IMR-90 (cell line): ENCODE data around the gene HORMAD2. TPM values are rescaled to one million over a fixed set of nuclear protein-coding genes. Genes with fewer than 3 reads are reported as not detected.
A peak's percentile ranks its signal among the peaks of the same experiment; 100 is the strongest.

Source experiments
- ATAC-seq: fragments of 200-7000 bp; cut with Tn5 transposase; 2 replicates; pipeline ENCODE4 v1.9.1; 2020; ENCODE audit warnings: low read depth, mild to moderate bottlenecking, moderate library complexity
- BruUV-seq: library from RNA; stranded (reverse); fragments of 400-500 nt; replicated peaks from 2 replicates; lab custom pipeline; 2021; lab: Mats Ljungman, UMichigan
- CTCF ChIA-PET: fragments of 300-600 bp; formaldehyde crosslinking; extraction: SDS; loops from one replicate; lab custom pipeline; 2021; ENCODE audit warnings: antibody characterized with exemption; lab: Yijun Ruan, JAX
- POLR2A ChIA-PET: fragments of 300-600 bp; sonication (Branson Sonifier 250); formaldehyde crosslinking; loops from one replicate; lab custom pipeline; 2022; ENCODE audit warnings: antibody characterized with exemption; ENCODE audit not compliant: unreplicated experiment; lab: Charles Lee
- DNase-seq: peaks from one replicate; pipeline ENCODE4 v3.0.0; 2013
- H2AFZ ChIP-seq: replicated peaks from 2 replicates; pipeline ENCODE3; 2013; ENCODE audit warnings: low read length, mild to moderate bottlenecking; ENCODE audit not compliant: poor library complexity
- H2AK5ac ChIP-seq: 2 replicates; pipeline ENCODE4 v1.6.1; 2013; ENCODE audit warnings: low read depth, low read length, inconsistent platforms
- H2AK9ac ChIP-seq: replicated peaks from 2 replicates; pipeline ENCODE3; 2013; ENCODE audit warnings: mild to moderate bottlenecking, low read depth, low read length, moderate library complexity; ENCODE audit not compliant: poor library complexity
- H2BK120ac ChIP-seq: 2 replicates; pipeline ENCODE4 v1.6.1; 2013; ENCODE audit warnings: low read depth, low read length, inconsistent platforms
- H2BK15ac ChIP-seq: 3 replicates; pipeline ENCODE4 v1.6.1; 2013; ENCODE audit warnings: low read depth, low read length, inconsistent platforms
- H2BK20ac ChIP-seq: 2 replicates; pipeline ENCODE4 v1.6.1; 2013; ENCODE audit warnings: low read depth, mild to moderate bottlenecking, inconsistent platforms, low read length, moderate library complexity
- H2BK5ac ChIP-seq: 2 replicates; pipeline ENCODE4 v1.6.1; 2013; ENCODE audit warnings: mild to moderate bottlenecking, low read depth, low read length, inconsistent platforms; ENCODE audit not compliant: poor library complexity, severe bottlenecking
- H3K14ac ChIP-seq: replicated peaks from 2 replicates; pipeline ENCODE4 v1.6.1; 2013; ENCODE audit warnings: low read depth, low read length, inconsistent platforms
- H3K18ac ChIP-seq: 2 replicates; pipeline ENCODE4 v1.6.1; 2013; ENCODE audit warnings: low read depth, low read length, control low read depth
- H3K23ac ChIP-seq: 2 replicates; pipeline ENCODE4 v1.6.1; 2013; ENCODE audit warnings: low read depth, low read length, inconsistent platforms
- H3K27ac ChIP-seq: 2 replicates; pipeline ENCODE4 v1.5.1; 2013; ENCODE audit warnings: mild to moderate bottlenecking, control low read depth, low read length; ENCODE audit not compliant: insufficient read depth
- H3K27me3 ChIP-seq: 2 replicates; pipeline ENCODE4 v1.6.1; 2013; ENCODE audit warnings: low read length; ENCODE audit not compliant: control insufficient read depth, insufficient read depth
- H3K36me3 ChIP-seq: 2 replicates; pipeline ENCODE4 v1.6.1; 2013; ENCODE audit warnings: low read length, mixed read lengths; ENCODE audit not compliant: control insufficient read depth, insufficient read depth
- H3K4ac ChIP-seq: 2 replicates; pipeline ENCODE4 v1.6.1; 2013; ENCODE audit warnings: low read depth, low read length, inconsistent platforms
- H3K4me1 ChIP-seq: 2 replicates; pipeline ENCODE4 v1.6.1; 2013; ENCODE audit warnings: low read length, mixed read lengths; ENCODE audit not compliant: control insufficient read depth, insufficient read depth
- H3K4me2 ChIP-seq: 2 replicates; pipeline ENCODE4 v1.6.1; 2013; ENCODE audit warnings: low read depth, mild to moderate bottlenecking, control low read depth, low read length, moderate library complexity
- H3K4me3 ChIP-seq: 2 replicates; pipeline ENCODE4 v1.5.1; 2013; ENCODE audit warnings: low read depth, mild to moderate bottlenecking, control low read depth, low read length, moderate library complexity; ENCODE audit not compliant: insufficient read depth
- H3K56ac ChIP-seq: 2 replicates; pipeline ENCODE4 v1.6.1; 2013; ENCODE audit warnings: low read length, inconsistent platforms; ENCODE audit not compliant: insufficient read depth; ENCODE audit errors: extremely low read depth
- H3K79me1 ChIP-seq, 2 experiments: 2 replicates each; pipeline ENCODE4 v1.6.1; 2013; ENCODE audit warnings: low read length in 2 of 2, inconsistent platforms in 1 of 2, low read depth in 1 of 2
- H3K9ac ChIP-seq: 2 replicates; pipeline ENCODE4 v1.6.1; 2013; ENCODE audit warnings: low read depth, low read length, control low read depth
- H3K9me1 ChIP-seq: 2 replicates; pipeline ENCODE4 v1.6.1; 2013; ENCODE audit warnings: low read length, inconsistent platforms; ENCODE audit not compliant: insufficient read depth
- H3K9me3 ChIP-seq: 2 replicates; pipeline ENCODE4 v1.6.1; 2013; ENCODE audit warnings: low read length; ENCODE audit not compliant: control insufficient read depth, insufficient read depth
- H4K20me1 ChIP-seq: 2 replicates; pipeline ENCODE4 v1.6.1; 2013; ENCODE audit warnings: low read length, inconsistent platforms; ENCODE audit not compliant: insufficient read depth
- H4K5ac ChIP-seq: 2 replicates; pipeline ENCODE4 v1.6.1; 2013; ENCODE audit warnings: mild to moderate bottlenecking, low read depth, low read length, control low read depth
- H4K8ac ChIP-seq, 2 experiments: 2 replicates each; pipeline ENCODE4 v1.6.1; 2013; ENCODE audit warnings: low read depth in 2 of 2, low read length in 2 of 2, control low read depth in 1 of 2, inconsistent platforms in 1 of 2
- H4K91ac ChIP-seq: 2 replicates; pipeline ENCODE4 v1.6.1; 2013; ENCODE audit warnings: low read depth, low read length, inconsistent platforms; ENCODE audit not compliant: insufficient read depth
- FOS ChIP-seq: fragments of 150-350 bp; IDR thresholded peaks from 2 replicates; pipeline ENCODE4 v1.6.1; 2016; ENCODE audit warnings: low read depth, low read length
- MAFK ChIP-seq: IDR thresholded peaks from 2 replicates; pipeline ENCODE4 v1.6.1; 2012; ENCODE audit warnings: low read depth, low read length, improper control_type of control experiment
- NFE2L2 ChIP-seq: fragments of 150-350 bp; IDR thresholded peaks from 2 replicates; pipeline ENCODE4 v1.6.1; 2016; ENCODE audit warnings: low read depth, mild to moderate bottlenecking, low read length
- RFX5 ChIP-seq: IDR thresholded peaks from 2 replicates; pipeline ENCODE4 v1.8.0; 2012; ENCODE audit warnings: low read depth, mild to moderate bottlenecking, low read length, moderate library complexity
- SMC3 ChIP-seq: fragments of 150-350 bp; IDR thresholded peaks from 2 replicates; pipeline ENCODE4 v1.6.1; 2016; ENCODE audit warnings: low read depth, mild to moderate bottlenecking, antibody characterized with exemption, low read length, moderate library complexity
- WGBS, 2 experiments: methylation state at CpG; one replicate each; pipeline versions ENCODE4 v1.1.5 to v1.1.7; 2013; ENCODE audit warnings: missing lambda C conversion rate in 2 of 2; ENCODE audit not compliant: insufficient read length in 1 of 2; ENCODE audit errors: extremely low coverage in 2 of 2; 5-methylcytosine and 5-hydroxymethylcytosine counted together
- dilution Hi-C: fragments of 300-500 bp; cut with HindIII; formaldehyde crosslinking; loops from one replicate; pipeline ENCODE4 v1.14.3; 2018; ENCODE audit warnings: low sequenced_read_pairs; ENCODE audit not compliant: unreplicated experiment
- in situ Hi-C: fragments of 300-500 bp; cut with MboI; formaldehyde crosslinking; loops from 3 replicates; pipeline ENCODE4 v1.14.3; 2019; ENCODE audit warnings: low sequenced_read_pairs, inconsistent platforms, mixed read lengths
- intact Hi-C: fragments of 100-400 bp; cut with micrococcal nuclease; formaldehyde crosslinking; loops from 2 replicates; pipeline ENCODE4 v1.10.0; 2022
- polyA plus RNA-seq, 3 experiments: library from polyadenylated mRNA; depleted of rRNA; stranded (reverse); fragments of >200 nt; gene quantifications; 2 replicates each; pipeline ENCODE4 v1.2.3, GENCODE V29; 2012; ENCODE audit warnings: low replicate concordance in 1 of 3
- total RNA-seq: library from RNA; depleted of rRNA; stranded (reverse); fragments of >200 nt; gene quantifications from 2 replicates; pipeline ENCODE4 v1.2.3, GENCODE V29; 2012

Gene HORMAD2
- total and polyA plus RNA-seq, 2 of the 4 experiments (the other 2 are of a cell fraction), result not detected

- Histone ChIP-seq H3K9me1 (peaks cover 16% of the 10 kb centered on the region), H4K5ac (peak overlapping the region; percentile 68), H4K91ac (peak overlapping the region; percentile 82), H3K27ac (peak overlapping the region; percentile 41; the same call in 1 of the 2 replicates), H2BK15ac (peak overlapping the region; percentile 94), H3K14ac (peak overlapping the region; percentile 88), H3K36me3 (no peaks in the 10 kb centered on the region), H3K18ac (peak overlapping the region; percentile 97), H3K23ac (no peak overlapping the region), H2BK20ac (peak overlapping the region; percentile 89), H3K27me3 (no peaks in the 10 kb centered on the region), H3K4me3 (no peak overlapping the region), H3K4me2 (no peak overlapping the region), H3K9ac (no peak overlapping the region), H4K8ac (peak overlapping the region; percentile 54 to 66; a peak in 3 of 4 replicates), H3K4ac (peak overlapping the region; percentile 77), H4K20me1 (no peaks in the 10 kb centered on the region), H2BK5ac (peak overlapping the region; percentile 64), H2BK120ac (peak overlapping the region; percentile 85; the same call in 1 of the 2 replicates), H2AK9ac (no peak overlapping the region), H2AK5ac (peak overlapping the region; percentile 97), H3K56ac (no peak overlapping the region; the same call in 1 of the 2 replicates), H3K79me1 (peaks cover 0 to 4% of the 10 kb centered on the region in 2 experiments; a peak in 1 of 4 replicates), H3K9me3 (no peaks in the 10 kb centered on the region), H3K4me1 (peaks cover 32% of the 10 kb centered on the region), H2AFZ (no peak overlapping the region)
- ATAC-seq (no peak), DNase-seq (no peak)
- intact Hi-C loops, result no loop called here
- ChIA-PET POLR2A (interaction anchor here (0.6 kb wide), 2 partner anchors 11 to 63 kb away, joined by 5 to 8 read pairs; no protein-coding TSS in a partner anchor), CTCF (no interaction called here)
- dilution Hi-C loops, result no loop called here
- WGBS, 2 experiments, result 55% methylated on average over 2 of the region's 5 CpGs; no CpG with 5 or more reads in 1 of the 2 experiments
- TF ChIP-seq SMC3 (no peak), RFX5 (no peak), NFE2L2 (no peak), FOS (no peak), MAFK (no peak)
- in situ Hi-C loops, result no loop called here
- no TSS peak for BruUV-seq
These were observed 106.2 kb downstream of the HORMAD2 start for GRCh38 chr22:30186510-30186909.
